ENCODE measurements around the gene ERBB4.

DNA sequence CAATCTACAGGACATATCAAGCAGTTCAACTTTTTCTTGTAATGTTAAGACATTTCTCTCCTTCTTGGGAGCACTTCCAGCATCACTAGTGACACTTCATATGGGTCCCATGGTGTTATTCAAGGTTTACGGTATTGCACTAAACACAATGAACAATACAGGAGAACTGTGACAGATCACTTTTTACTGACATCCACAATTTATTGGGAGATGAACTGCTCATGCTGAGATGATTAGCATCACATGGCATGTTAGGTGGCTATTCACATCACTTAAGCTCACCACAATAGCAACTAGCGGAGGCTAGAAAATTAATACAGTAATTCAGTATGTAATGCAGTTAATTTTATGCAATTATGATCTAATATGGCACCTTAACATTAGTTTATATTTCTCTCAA lies 264.4 kb downstream of the ERBB4 start:
- no peak for TF ChIP-seq POLR2A (IDR thresholded peaks at IDR 0.05)
- TF ChIP-seq, protein P1, sequence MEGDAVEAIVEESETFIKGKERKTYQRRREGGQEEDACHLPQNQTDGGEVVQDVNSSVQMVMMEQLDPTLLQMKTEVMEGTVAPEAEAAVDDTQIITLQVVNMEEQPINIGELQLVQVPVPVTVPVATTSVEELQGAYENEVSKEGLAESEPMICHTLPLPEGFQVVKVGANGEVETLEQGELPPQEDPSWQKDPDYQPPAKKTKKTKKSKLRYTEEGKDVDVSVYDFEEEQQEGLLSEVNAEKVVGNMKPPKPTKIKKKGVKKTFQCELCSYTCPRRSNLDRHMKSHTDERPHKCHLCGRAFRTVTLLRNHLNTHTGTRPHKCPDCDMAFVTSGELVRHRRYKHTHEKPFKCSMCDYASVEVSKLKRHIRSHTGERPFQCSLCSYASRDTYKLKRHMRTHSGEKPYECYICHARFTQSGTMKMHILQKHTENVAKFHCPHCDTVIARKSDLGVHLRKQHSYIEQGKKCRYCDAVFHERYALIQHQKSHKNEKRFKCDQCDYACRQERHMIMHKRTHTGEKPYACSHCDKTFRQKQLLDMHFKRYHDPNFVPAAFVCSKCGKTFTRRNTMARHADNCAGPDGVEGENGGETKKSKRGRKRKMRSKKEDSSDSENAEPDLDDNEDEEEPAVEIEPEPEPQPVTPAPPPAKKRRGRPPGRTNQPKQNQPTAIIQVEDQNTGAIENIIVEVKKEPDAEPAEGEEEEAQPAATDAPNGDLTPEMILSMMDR (IDR thresholded peaks at IDR 0.05) = no peak

Measured in lower leg skin (tissue), 3 donors.